HG03520 (cell line): ENCODE results near the gene TMEM129.

ENCODE experiments used
- ATAC-seq: cut with Tn5 transposase; IDR thresholded peaks from one replicate; pipeline ENCODE4 v1.9.1; 2021; ENCODE audit warnings: mild to moderate bottlenecking, moderate library complexity; ENCODE audit not compliant: unreplicated experiment

TMEM129 gene

DNA sequence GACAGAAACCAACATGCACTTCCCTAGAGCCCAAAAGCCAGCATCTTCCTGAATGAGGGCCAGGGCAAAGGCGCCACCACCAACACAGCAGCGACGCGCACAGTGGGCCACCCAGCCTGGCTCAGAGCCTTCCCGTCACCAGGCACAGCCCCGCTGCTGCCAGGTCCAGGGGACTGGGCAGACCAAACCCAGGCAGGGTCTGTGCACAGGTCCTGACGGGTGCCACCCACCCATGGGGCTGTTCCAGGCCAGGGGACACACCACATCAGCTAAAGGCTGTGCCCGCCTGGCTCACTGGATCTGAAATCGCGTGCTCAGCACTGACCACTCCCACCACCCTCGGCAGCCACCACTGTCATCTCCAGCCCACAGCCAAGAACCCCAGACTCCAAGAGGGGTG is 50.8 kb downstream of the TMEM129 start:
- ATAC-seq, result no peak

DNA sequence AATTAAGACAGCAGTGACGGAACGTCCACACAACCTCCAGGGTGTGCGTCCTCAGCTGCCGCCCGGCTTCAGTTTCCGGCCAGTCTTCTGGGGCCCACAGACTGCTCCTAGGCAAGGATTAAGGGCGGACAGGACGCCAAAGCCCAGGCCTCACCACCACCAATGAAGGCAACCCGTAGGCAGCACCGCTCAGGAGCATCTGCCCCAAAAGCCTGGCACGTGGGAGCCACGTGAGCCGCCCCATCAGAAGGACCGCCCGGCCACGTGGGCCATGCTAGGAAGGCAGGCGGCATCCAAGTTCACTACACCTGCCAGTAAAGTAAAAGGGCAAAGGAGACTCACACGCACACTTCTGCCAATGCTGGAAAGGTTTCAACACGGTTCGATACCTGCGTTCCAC is 51.3 kb downstream of the TMEM129 start:
- ATAC-seq, result no peak

DNA sequence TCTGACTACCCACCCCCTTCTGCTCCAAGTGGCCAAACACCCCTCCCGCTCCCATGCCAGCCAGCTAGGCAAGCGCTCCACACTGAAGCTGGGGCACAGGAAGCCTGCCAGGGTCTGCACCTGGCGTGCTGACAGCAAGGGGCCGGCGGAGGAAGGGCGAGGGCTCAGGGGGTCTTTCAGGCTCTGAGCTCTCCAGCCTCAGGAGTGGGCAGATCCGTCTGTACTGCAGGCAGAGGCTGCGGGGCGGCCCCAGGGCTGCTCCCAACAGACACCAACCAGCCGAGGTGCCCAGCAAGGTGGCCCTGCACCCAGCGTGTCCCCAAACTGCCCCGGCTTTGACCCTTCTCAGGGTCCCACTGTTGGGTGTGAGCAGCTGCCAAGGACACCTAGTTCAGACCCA is 51.9 kb downstream of the TMEM129 start:
- ATAC-seq, result no peak

DNA sequence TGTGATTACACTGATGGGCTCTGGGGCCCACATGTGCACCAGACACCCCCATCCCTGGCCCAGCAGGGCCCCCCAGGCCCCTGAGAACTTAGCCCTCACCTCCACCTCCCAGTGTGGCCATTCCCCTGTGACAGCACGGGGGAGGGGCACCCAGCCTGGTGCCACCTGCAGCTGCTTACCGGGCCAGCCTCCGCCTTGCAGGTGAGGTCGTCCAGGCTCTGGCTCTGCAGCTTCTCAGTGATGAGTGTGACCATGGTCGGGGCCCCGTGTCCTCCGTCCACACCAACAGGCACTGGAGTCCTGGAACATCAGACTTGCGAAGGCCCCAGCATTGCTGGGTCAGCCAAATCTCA is 52.7 kb downstream of the TMEM129 start:
- no peak for ATAC-seq

DNA sequence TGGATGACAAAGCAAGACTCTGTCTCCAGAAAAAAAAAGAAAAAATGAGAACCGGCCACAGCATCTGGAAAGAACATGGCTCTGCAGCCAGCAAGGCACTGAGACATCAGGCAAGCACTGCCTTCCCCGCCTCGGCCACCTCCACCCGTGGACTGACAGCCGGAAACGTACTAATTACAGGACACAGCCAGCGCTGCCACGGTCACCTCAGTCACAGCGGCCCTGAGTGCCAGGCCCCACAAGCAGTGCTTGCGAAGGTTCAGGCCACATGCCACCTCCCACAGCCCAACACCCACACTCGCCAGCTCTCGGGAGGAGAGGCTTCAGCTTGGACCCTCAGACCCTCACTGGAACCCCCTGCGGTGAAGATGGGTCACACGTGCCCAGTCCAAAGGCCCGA is 53.9 kb downstream of the TMEM129 start:
- no peak for ATAC-seq

DNA sequence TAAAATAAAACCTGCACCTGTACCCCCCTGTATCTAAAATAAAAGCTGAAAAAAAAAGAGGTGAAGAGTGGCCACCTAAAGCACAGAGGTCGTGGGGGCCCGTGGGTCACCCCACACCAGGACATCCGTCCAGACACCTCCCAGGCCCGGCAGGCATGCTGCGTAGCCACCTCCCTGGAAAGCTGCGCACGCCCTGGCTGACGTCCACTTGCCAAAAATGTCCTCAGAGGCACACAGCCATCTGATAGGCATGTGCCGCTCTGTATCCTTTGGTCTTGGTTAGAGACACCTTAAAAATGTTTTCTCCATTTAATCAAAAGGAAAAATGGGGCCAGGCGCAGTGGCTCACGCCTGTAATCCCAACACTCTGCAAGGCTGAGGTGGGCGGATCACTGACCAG is 54.7 kb downstream of the TMEM129 start:
- ATAC-seq, result no peak
